Stimulated activated CD8-positive, alpha-beta memory T cell treated with anti-CD3 and anti-CD28 coated beads, Interleukin-7, amount 100 ng/mL, for 1 hour (primary cell): ENCODE results near the gene ZNF362.

ENCODE experiments used
- DNase-seq, 2 donors: peaks; one replicate each; pipeline ENCODE4 v3.0.0-alpha.2; 2020; ENCODE audit warnings: low read depth in 2 of 2

ZNF362 gene

DNA sequence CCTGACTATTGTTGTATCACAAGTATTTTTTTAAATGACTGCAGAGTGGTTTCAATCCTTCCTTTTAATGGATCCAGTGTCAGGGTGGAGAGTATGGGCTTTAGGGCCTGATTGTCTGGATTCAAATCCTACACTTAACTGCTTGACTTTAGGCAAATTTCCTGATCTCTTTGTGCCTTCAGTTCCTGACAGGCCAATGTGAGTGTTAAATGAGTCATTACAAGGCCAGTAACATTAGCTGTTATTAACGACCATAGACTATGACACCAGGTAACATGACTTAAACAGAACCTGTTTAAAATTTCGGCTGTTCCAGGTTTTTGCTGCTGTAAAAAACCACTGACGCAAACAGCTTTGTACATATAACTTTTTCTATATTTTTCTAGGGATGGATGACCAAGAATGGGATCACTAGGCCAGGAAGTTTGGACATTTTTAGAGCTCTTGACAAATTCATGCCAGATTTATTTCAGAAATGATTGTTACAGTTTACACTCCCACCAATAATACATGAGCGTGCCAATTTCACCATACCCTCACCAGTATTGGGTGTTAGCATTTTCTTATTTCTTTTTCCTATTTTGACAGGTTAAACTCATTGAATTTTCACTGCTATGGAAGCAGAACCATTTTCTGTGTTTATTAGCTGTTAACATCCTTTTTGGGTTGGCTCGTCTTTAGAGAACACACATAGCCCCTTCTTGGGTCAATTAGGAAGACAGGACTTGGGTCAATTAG lies 11.3 kb downstream of the ZNF362 start:
- DNase-seq: no peak

DNA sequence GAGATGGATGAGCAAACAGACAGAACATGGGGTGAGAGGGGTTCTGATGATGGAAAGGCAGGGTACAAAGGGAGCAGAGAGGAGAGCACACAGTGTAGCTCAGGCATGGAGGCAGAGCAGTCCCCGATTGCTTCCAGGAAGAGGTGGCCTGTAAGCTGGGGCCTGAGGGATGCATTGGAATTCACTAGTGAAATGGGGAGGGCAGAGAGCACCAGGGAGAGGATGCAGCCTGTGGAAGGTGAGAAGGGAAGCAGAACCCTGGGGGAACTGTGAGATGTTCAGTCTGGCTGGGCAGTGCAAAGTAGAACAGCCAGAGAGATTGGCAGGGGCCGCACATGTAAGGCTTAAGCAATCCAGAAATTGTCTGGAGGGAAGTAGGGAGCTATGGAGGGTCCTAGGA lies 12.2 kb downstream of the ZNF362 start:
- DNase-seq: no peak

DNA sequence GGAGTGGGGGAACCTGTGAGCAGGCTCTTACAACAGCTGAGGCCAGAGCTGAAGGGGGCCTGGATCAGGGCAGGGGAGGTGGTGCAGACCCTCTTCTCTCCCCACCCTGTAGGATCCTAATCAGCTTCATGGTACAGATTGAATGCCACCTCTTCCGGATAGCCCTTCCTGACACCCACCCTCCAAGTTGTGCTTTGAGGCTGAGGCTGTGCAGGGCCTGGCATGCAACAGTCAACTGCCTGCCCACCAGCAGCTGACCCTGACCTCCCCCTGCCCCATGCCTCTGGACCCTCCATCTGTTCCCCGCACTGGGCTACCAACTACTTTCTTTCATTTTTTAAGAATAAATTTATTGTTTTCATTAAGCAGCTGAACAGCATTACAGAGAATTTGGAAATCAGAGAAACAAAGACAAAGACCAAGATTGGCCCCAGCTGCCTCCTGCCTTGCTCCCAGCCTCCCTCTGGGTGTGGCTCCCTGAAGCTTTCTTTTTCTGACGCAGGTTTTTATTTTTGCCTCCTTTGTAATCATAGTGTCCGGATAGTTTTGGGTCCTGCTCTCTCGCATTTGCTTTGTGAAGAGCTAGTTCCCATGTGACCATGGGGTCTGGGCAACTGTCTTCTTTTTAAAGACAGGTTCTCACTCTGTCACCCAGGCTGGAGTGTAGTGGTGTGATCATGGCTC lies 12.8 kb downstream of the ZNF362 start:
- DNase-seq: no peak

DNA sequence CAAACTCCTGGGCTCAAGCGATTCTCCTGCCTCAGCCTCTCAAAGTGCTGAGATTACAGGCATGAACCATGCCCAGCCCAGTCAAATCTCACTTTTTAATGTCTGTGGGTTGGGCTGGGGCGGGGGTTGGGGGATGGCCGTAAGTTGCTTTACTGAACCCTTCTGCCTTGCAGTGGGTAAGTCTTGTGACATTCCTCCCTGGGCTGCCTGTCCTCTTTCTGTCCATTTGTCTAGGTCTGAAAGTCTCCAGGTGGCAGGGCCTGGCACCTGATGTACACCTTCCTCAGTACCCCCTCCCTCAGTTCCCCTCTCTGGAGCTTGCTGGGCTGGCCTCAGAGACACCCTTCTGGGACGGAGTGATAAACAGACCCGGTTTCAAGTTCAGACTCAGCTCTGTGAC lies 13.3 kb downstream of the ZNF362 start:
- no peak for DNase-seq

DNA sequence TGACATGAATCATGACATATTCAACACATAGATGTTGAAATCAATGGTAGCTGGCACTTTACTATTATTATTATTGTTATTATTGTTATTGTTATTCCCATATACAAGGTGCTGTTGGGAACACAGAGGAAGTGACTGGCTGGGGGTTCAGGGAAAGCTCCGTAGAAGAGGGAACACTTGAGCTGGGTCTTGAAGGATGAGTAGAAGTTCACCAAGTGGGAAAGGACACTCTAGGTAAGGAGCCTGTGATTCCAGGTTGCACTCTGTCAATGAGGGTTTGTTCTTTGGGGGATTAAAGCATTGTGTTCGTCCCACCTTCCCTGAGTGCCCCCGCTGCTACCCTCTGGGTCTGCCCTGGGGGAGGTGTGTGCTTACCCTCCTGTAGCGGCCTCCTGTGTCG lies 14.1 kb downstream of the ZNF362 start:
- DNase-seq: no peak

DNA sequence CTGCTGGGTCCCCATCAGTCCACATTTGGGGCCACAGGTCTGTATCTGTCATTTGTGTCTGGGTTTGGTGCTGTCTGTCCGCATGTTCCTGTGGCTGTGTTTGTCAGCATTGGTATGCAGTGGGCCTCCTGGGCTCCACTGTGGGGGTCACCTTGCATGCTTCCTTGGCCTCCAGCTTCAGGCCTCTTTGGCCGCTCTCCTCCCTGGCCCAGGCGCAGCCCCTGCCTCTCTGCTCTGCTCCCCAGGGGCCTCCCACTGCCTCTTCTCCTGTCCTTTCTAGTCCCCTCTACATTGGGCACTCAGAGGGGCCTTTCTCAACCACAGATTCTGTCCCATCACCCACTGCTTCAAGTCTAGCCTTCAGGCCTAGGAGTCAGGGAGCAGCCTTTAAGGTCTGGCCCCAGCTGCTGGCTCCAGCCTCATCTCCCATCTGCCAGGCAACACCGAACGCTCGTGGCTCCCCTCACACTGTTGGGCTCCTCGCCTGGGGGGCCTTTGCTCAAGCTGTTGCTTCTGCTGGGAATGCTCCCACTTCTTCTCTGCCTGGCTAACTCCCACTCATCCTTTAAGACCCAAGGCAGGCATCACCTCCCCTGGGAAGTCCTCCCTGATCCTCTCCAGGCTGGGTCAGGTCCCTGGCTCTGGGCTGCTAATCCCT lies 14.6 kb downstream of the ZNF362 start:
- no peak for DNase-seq

DNA sequence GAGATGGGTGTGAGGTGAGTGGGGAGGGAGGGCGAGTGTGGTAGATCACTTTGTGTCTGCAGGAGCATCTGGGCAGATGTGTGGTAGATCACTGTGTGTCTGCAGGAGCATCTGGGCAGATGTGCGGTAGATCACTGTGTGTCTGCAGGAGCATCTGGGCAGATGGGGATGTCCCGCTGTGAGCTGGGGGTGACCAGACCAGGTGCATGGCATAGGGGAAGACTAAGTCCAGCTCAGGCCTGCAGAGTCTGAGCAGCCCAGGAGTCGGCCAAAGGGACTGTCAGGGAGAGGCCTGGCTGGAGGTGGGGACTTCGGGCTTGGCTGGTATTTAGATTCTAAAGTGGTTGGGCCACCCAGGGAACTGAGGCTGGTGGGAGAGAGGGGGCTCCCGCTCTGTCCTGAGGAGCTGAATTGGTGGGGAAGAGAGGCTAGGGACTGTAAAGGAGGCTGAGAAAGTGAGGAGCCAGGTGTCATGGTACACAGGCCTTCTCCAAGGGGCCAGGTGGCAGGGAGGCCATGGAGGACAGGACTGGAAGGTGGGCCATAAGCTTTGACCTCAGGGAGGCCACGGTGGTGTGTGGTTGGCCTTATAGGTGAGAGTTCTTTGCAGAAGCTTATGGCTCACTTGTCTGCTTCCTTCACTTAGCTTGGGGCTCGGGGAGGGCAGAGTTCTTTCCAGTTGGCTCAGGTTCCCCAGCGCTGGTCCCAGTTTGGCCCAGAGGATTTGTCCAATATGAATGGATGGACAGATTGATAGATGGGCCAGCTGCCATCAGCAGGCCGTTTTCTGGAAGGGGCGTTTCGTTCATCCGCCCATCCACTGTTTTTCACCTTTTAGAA lies 15.6 kb downstream of the ZNF362 start:
- no peak for DNase-seq

DNA sequence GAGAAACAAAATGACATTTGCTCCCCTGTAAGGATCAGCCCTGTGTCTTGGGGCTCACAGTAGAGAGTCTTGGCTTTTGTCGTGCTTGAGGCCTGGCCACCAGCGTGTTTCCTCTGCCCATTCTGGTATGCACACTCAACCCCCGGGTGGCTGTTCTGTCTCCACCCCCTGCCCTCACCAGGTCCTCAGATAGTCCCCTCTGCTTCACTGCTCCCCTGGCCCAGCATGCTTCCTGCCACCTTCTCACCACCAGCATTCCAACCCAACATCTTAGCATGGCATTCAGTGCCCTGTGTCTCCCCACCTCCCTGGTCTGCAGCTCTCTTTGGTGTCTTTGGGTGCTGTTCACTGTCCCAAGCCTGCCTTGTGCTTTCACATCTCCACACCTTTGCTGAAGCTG lies 16.2 kb downstream of the ZNF362 start:
- DNase-seq: no peak

DNA sequence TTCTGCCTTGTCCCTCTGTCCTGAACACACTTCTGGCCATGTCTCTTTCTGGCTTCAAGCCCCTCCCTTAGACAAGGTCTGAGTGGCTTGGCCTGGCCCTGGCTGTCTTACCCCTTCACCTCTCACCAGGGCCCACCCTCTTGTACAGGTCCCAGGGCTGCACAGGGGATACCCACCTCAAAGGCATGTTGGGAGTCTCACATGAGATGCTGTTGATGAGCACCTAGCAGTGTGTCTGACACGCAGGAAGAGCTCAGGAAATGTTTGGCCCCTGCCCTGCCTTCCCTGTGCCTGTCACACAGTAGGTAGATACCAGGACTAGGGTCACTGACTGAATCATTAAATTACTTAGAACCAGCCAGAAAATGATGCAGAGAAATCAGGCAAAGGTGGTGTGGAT lies 16.6 kb downstream of the ZNF362 start:
- DNase-seq: no peak

DNA sequence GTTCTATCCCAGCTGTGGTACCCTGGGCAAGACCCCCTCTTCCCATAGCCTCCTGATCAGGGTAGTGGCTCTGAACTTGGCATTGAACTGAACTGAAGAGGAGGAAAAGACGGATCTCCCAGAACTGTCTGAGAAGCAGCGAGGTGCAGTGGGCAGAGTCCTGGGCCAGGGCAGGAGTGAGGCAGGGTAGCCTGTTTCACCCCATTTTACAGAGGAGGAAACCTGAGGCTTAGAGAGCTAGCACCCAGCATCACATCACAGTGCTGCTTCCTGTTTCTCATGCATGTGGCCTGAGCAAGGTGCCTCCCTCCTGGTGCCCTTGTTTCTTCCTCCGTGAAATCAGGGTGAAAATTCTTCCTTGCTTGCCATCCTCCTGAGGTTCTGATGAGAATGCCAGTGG lies 17.1 kb downstream of the ZNF362 start:
- DNase-seq: no peak

DNA sequence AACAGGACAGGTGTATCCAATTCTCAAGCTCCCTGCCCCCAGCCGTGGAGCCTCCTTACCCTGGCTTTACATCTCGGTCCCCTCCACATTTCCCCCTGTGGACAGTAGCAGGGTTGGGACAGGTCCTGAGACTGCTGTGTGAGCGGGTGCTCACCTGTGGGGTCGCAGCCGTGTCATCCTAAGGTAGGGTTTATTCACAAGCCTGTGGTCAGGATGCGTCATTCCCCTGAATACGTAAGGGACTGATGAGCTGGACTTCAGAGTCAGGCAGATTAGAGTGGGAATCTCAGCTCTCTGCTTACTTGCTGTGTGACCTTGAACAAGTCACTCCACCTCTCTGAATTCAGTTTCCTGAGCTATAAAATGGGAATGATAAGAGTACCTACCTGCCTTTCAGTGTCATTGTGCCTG lies 17.7 kb downstream of the ZNF362 start:
- no peak for DNase-seq

DNA sequence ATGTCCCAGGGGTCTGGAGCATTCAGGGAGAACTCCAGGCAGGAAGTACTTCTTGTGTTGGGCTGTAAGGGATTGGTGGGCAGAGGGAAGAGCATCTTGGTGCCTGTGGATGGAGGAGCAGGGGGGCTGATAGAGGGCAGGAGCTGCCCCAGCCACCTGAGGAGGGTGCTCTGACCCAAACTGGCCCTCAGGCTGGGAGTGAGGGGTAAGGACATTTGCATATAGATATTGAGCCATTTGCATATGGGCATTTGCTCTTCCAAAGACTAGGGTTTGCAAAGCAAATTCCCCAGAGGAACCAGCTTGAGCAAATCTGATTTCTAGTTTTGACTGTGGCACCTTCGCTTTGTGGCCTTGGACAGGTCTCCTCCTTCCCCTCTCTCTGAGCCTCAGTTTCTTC lies 18.2 kb downstream of the ZNF362 start:
- no peak for DNase-seq

DNA sequence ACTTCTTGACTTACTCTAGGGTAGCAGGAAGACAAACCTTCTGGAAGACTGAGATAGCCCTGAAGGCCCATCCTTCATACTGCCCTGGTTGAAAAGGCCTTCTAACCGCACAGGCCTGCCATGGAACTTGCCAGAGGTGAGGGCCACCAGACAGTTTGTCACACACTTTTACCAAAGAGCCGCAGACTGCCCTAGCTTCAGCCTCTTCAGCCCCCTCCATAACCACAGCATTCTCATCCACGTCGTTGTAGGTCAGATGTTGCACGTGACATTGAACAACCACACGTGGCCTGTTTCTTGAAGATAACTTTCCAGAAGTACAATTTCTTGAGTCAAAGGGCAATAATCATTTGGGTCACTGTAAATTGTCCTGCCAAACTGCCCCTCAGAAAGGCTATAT lies 18.9 kb downstream of the ZNF362 start:
- no peak for DNase-seq

DNA sequence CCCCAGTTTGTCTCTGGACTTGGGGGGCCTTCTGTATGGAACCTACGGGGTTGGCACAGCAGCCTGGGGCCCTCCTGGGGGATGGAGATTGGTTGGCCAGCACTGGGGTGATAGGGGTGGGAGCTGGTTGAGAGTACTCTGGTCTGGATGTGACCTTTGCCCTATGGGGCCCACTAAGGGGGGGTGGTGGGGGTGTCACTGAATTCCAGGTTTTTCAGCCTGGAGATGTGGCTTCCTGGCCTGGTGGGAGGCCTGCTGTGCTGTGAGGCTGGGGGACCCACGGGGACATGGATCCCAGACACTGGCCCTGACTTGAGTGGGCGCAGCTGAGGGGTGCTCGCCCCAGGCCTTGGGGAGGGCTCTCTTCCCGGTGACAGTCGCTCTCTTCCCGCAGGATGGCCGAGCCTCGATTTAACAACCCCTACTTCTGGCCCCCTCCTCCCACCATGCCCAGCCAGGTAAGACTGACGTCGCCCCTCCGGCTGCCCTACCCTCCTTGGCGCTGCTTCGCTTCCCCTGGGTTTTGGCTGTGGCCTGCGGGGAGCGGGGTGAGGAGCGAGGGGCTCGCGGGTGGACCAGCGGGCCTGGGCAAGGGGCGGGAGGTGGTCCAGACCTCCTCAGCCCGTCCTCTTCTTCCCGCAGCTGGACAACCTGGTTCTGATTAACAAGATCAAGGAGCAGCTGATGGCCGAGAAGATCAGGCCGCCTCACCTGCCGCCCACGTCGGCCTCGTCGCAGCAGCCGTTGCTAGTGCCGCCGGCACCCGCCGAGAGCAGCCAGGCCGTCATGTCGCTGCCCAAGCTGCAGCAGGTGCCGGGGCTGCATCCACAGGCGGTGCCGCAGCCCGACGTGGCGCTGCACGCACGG lies 19.6 kb downstream of the ZNF362 start:
- DNase-seq: no peak

DNA sequence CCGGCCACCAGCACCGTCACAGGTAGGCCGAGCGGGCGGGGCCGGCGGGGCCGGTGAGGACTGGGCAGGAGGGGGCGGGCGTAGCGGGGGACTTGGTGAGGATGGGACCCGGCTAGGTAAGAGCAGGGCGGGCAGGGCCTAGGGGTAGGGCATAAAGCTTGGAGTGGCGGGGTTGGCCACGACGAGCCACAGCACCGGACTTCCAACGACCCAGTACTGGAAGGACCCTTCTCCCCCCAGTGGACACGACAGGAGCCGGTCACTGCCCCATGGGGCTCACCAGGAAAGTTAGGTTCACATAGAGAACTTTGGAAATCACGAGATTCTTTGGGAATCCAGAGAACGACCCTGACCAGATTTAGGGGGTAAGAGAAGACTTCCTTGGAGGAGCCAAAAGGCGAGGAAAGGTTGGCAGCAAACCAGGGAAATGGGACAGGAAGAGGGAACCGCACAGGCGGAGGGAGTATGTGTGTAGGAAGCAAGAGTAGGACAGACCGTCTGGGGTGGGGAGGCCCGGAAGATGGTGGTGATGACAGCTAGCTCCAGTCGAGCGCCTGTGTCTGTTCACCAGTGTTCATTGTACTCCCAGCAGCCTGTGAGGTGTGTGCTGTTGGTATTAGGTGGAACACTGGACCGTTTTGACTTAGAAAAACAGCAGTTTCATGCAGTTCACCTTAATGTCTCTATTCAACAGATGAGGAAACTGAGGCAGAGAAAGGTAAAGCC lies 20.4 kb downstream of the ZNF362 start:
- no peak for DNase-seq

DNA sequence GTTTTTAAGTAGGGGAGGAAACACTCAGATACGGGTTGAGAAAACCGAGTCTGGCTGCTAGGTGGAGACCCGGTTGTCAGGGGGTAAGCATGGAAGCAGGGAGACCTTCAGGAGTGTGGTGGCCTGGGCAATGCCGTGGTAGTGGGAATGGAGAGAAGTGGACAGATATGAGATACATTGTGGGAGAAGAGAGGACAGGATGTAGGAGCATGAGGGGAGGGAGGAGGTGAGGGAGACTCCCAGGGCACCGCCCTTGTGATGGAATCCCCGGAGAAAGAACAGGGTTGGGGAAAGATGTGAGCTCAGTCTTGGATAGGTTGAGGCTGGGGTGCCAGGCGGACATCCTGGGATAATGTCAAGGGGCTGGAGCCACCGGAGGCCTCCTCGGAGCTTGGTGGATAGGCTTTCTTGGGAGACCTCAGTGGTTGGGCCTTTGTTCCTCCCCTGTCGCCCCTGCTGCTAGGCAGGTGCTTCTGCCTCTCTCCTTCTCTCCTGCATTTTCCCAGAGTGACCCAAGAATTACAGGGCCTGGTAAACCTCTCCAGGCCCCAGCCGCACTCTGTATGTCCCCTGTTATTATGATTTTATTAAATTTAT lies 21.3 kb downstream of the ZNF362 start:
- no peak for DNase-seq

DNA sequence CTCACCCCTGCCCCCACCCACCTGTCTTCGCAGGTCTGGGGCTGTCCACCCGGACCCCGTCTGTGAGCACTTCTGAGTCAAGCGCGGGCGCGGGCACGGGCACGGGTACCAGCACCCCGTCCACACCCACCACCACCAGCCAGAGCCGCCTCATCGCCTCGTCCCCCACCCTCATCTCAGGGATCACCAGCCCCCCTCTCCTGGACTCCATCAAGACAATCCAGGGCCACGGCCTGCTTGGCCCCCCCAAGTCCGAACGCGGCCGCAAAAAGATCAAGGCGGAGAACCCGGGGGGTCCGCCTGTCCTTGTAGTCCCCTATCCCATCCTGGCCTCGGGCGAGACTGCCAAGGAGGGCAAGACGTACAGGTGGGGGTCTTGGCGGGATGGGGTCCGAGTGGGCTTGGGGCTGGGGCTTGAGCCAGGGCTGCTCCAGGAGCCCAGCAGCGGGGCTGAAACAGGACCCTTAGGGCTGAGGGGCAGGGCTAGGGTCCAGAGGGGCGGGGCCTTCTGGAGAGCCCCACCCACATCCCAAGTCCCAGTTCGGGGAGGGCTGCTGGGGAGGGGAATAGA lies 23.9 kb downstream of the ZNF362 start:
- DNase-seq: no peak

DNA sequence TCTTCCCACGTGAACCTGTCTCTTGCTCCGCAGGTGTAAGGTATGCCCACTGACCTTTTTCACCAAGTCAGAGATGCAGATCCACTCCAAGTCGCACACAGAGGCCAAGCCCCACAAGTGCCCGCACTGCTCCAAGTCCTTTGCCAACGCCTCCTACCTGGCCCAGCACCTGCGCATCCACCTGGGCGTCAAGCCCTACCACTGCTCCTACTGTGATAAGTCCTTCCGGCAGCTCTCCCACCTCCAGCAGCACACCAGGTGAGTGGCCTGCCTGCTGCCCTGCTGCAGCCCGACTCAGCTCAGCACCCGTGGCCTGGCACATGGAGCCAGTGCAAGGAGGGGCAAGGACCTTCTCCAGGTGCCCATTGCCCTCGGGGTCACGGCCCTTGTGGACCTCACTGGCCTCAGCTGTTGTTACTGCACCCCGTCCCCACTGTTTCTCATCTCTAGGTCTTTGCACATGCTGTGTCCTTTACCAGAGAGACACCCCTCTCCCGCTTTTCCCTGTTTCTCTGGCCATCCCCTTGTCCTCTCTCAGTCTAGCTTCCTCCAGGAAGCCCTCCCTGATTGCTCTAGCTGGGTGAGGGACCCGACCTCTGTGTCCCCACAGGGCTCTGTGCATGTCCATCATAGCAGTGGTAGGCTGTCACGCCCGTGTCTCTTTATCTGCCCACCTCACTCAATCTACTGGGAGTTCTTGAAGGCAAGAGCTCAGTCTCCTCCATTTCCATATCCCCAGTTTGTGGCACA lies 25.4 kb downstream of the ZNF362 start:
- no peak for DNase-seq

DNA sequence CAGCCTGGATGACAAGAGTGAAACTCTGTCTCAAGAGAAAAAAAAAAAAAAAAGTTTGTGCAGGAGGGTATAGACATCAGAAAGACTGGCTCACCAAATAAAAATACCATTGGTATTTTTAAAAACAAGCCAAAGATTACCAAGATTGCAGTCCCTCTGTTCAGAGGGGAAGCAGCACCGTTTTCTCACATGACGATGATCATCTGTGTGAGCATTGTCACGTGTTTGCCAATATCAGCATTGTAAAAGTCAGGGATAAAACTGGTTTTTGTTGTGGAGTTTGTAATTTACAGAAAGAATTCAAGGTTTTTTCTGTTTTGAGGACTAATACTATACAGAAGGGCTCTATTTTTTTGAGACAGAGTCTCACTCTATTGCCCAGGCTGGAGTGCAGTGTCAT lies 26.5 kb downstream of the ZNF362 start:
- no peak for DNase-seq
